Activated T-cell treated with anti-CD3 and anti-CD28 coated beads for 48 hours (primary cell): Measurements from ENCODE around the gene GZMM.
A peak's percentile ranks its signal among the peaks of the same experiment; 100 is the strongest.
"Not testable (repeated sequence)": the region's sequence is repeated elsewhere in the genome, so short reads cannot be mapped to it uniquely, and the experiment has no call there.

Experiments
- DNase-seq: peaks from one replicate; pipeline ENCODE4 v3.0.0-alpha.2; 2020; ENCODE audit warnings: low read depth

Gene GZMM

GRCh38 chr19:583198-583967 lies 39.5 kb downstream of the GZMM start:
- no peak for DNase-seq

DNA sequence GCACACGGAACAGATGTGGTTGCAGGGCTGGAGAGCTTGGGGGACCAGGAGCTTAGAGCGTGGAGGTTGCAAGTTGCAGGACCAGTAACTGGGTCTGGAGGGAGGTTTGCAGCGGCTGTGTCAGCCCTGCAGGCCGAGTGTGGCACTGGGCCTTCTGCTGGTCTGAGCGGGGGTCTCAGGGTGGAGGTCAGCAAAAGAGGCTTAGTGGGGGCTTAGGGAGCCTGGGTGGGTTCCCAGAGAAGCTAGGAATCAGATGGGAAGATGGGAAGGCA lies 40.1 kb downstream of the GZMM start:
- no peak for DNase-seq

- peak; percentile 69 for DNase-seq
These were observed 40.6 kb downstream of the GZMM start for GRCh38 chr19:584240-585001.

- not testable (repeated sequence) for DNase-seq
These were observed 41.3 kb downstream of the GZMM start for GRCh38 chr19:585146-585545.

DNA sequence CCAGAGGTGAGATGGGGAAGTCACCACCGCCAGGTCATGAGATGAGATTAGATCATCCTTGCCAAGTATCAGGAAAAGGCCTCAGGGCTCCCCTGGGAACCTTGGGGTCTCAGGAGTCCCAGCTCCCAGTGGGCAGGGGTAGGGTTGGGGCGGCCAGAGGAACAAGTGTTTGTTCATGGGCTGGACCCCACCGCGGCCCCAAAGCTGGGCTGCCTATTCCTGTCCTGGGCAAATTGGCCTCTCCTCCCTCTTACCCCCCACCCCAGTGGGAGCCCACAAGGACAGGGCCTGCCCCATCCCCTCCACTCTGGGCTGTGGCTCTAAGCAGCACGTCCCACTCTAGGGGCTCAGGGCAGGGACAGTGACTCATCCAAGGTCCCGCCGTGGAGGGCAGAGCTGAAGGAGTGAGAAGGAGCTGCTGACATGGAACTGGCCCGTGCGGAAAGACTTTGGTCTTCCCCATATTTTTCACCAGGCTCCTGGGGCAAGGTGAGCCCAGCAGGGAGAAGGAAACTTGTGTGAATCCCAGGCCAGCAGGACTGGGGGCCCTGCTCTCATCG lies 41.8 kb downstream of the GZMM start:
- DNase-seq = no peak

DNA sequence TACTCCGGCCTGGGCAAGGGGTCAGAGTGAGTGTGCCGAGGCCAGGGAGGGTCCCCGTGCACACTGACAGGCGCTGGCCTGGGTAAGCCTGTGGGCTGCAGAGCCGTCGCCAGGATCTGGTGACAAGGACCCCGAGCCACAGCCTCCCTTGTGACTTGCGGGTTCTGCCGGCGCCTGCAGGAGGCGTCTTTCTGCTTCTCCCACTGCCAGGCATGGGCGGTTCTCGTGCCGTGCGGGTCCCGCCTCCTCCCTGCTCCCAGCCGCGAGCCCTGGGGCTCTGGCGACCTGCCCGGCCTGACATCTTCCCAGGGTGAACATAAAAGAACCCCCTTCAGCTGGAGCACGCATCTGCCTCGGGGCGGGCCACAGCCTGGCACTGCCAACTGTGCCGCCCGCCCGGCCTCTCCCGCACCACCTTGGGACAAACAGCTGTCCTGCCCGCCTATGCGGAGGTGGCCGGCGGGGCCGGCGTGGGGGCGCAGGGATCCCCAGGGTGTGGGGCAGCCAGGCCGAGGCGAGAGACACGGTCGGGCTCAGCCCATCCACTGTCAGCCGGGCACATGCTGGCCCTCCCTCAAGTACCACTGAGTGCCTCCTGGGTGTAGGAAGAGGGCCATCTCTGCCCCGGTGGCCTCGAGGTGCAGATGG lies 44.4 kb downstream of the GZMM start:
- DNase-seq = peak; percentile 74

- DNase-seq = no peak
These were observed 45.2 kb downstream of the GZMM start for GRCh38 chr19:588741-589692.

GRCh38 chr19:589693-590395 lies 46.0 kb downstream of the GZMM start, which contains the start of gene HCN2:
TSS of gene HCN2 (plus strand) at chr19:589881. CDS start at chr19:589946, 65 bp downstream.
- DNase-seq = no peak

DNA sequence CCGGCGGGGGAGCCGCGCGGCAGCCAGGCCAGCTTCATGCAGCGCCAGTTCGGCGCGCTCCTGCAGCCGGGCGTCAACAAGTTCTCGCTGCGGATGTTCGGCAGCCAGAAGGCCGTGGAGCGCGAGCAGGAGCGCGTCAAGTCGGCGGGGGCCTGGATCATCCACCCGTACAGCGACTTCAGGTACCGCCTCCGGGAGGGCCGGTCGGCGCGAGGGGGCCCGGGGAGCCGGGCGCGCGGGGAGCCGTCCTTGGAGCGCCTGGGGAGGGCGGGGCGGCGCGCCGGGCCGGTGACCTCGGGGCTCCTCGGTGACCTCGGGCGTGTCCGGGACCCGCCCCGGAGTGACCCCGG lies 46.5 kb downstream of the GZMM start:
- DNase-seq = no peak

- DNase-seq = no peak
These were observed 46.9 kb downstream of the GZMM start for GRCh38 chr19:590750-591098.

GRCh38 chr19:591099-591958 lies 47.5 kb downstream of the GZMM start:
- no peak for DNase-seq

DNA sequence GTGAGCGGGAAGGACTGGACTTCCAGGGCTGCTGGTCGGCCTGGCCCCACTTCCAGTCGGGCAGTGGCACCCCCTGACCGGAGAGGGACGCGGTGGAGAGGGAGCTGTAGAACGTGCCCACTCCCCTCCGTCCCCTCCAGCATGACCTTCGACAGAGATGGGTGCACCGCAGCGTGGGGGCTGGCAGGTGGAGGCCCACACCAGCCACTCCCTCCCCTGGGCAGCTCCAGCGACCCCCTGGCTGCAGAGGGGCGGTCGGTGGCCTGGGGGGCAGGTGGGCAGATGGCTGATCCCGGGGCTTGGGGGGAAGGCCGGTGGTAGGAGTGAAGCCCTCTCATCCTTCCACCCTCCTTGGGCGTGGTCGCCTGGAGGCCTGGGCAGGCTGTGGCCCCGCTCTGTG lies 48.2 kb downstream of the GZMM start:
- DNase-seq = no peak

GRCh38 chr19:593055-593454 lies 49.2 kb downstream of the GZMM start:
- DNase-seq = no peak

- DNase-seq = no peak
These were observed 49.7 kb downstream of the GZMM start for GRCh38 chr19:593505-593904.

DNA sequence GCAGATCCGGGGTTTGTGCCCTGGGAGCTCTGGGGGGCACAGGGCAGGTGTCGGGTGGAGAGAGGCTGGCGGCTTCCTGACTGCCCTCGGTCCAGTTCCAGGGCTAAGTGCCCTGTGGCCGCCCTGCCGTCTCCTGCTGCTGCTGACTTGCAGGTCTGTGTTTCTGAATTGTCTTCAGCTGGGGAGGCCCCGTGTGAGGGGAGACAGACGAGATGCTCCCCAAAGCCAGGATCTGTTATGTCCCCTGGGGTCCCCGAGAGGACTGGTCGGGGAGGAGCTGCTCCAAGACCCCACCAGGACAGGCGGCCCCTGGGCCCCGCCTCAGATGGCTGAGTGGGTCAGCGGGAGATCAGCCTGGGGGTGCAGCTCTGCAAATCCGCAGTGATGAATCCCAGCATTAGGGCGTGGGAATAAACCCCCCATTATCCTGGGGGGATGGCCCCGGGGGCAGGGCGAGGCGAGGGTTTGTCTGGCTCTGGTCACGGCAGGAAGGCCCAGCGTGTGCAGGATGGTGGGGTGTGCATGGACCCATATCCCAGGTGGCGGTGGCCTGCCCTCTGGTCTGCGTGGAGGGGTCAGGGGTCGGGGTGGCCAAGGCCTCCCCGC lies 50.5 kb downstream of the GZMM start:
- DNase-seq = no peak

- no peak for DNase-seq
These were observed 51.7 kb downstream of the GZMM start for GRCh38 chr19:595326-596262.

- no peak for DNase-seq
These were observed 52.4 kb downstream of the GZMM start for GRCh38 chr19:596263-596655.

- no peak for DNase-seq
These were observed 53.8 kb downstream of the GZMM start for GRCh38 chr19:597406-598315.
